Erythroblast (primary cell): ENCODE results near the gene AP3B1.

ENCODE experiments used
- GATA1 ChIP-seq: IDR thresholded peaks from 2 replicates; pipeline ENCODE4 v1.6.1; 2011; ENCODE audit warnings: low read depth, mild to moderate bottlenecking, control low read depth, low read length, moderate library complexity
- POLR2A ChIP-seq: IDR thresholded peaks from 2 replicates; pipeline ENCODE4 v1.6.1; 2011; ENCODE audit warnings: mild to moderate bottlenecking, low read length

- TF ChIP-seq POLR2A: no peak
- TF ChIP-seq GATA1: no peak
Observed at GRCh38 chr5:77986261-77986660, 308.2 kb downstream of the AP3B1 start.
